H1 (cell line): Measurements from ENCODE around the gene PRAMEF15. TPM values are rescaled to one million over a fixed set of nuclear protein-coding genes. Genes with fewer than 3 reads are reported as not detected.
A peak's percentile ranks its signal among the peaks of the same experiment; 100 is the strongest.
"Not testable (repeated sequence)": the region's sequence is repeated elsewhere in the genome, so short reads cannot be mapped to it uniquely, and the experiment has no call there.

ENCODE experiments used
- CTCF ChIA-PET: fragments of 300-600 bp; sonication (Branson Sonifier 250); formaldehyde crosslinking; loops from one replicate; lab custom pipeline; 2021; ENCODE audit not compliant: partially characterized antibody; lab: Charles Lee
- POLR2A ChIA-PET: fragments of 300-600 bp; sonication (Branson Sonifier 250); formaldehyde crosslinking; loops from one replicate; lab custom pipeline; 2021; ENCODE audit warnings: inconsistent platforms; ENCODE audit not compliant: partially characterized antibody; lab: Charles Lee
- DNase-seq, 2 experiments: peaks; one replicate each; pipeline versions ENCODE4 v3.0.0 to v3.0.0-alpha.2; 2010 to 2022; ENCODE audit warnings: low spot score in 2 of 2, low read depth in 1 of 2, mixed read lengths in 1 of 2
- FAIRE-seq: peaks from 2 replicates; lab custom pipeline; 2011; peaks lifted over from hg19 to GRCh38; lab: Jason Lieb, UNC
- H2AFZ ChIP-seq: 2 replicates; pipeline ENCODE4 v1.8.1; 2012; ENCODE audit warnings: low read length, inconsistent platforms
- H2AK5ac ChIP-seq: 2 replicates; pipeline ENCODE4 v1.6.1; 2013; ENCODE audit warnings: low read depth, low read length
- H2BK120ac ChIP-seq: replicated peaks from 2 replicates; pipeline ENCODE3; 2013; ENCODE audit warnings: low read depth, low read length, inconsistent platforms
- H2BK12ac ChIP-seq: 2 replicates; pipeline ENCODE4 v1.6.1; 2013; ENCODE audit warnings: low read depth, low read length
- H2BK15ac ChIP-seq: 2 replicates; pipeline ENCODE4 v1.6.1; 2013; ENCODE audit warnings: low read length
- H2BK20ac ChIP-seq: 2 replicates; pipeline ENCODE4 v1.6.1; 2013; ENCODE audit warnings: low read length
- H2BK5ac ChIP-seq: 2 replicates; pipeline ENCODE4 v1.6.1; 2013; ENCODE audit warnings: low read depth, low read length
- H3K14ac ChIP-seq: 2 replicates; pipeline ENCODE4 v1.6.1; 2013; ENCODE audit warnings: inconsistent platforms; ENCODE audit not compliant: insufficient read length
- H3K18ac ChIP-seq: 2 replicates; pipeline ENCODE4 v1.6.1; 2013; ENCODE audit warnings: low read length; ENCODE audit errors: extremely low read depth
- H3K23ac ChIP-seq: 2 replicates; pipeline ENCODE4 v1.6.1; 2013; ENCODE audit warnings: inconsistent platforms; ENCODE audit not compliant: insufficient read length
- H3K23me2 ChIP-seq: 2 replicates; pipeline ENCODE4 v1.6.1; 2013; ENCODE audit warnings: low read depth, low read length
- H3K27ac ChIP-seq: 2 replicates; pipeline ENCODE4 v1.6.1; 2011; ENCODE audit warnings: low read depth, low read length, inconsistent platforms
- H3K27me3 ChIP-seq, 4 experiments: replicated peaks in 1 of 4; 1 replicate in 1 of 4; 2 replicates in 3 of 4; pipeline versions ENCODE4 v1.6.1 to v1.8.1; 2011 to 2013; ENCODE audit warnings: low read length in 3 of 4, mild to moderate bottlenecking in 3 of 4, inconsistent platforms in 2 of 4, mixed read lengths in 2 of 4, moderate library complexity in 1 of 4; ENCODE audit not compliant: control insufficient read depth in 3 of 4, insufficient read depth in 3 of 4; ENCODE audit errors: extremely low read depth in 1 of 4
- H3K36me3 ChIP-seq, 4 experiments: 2 replicates each; pipeline versions ENCODE4 v1.6.1 to v1.8.1; 2011 to 2013; ENCODE audit warnings: mild to moderate bottlenecking in 4 of 4, low read length in 3 of 4, moderate library complexity in 2 of 4, control low read depth in 1 of 4, inconsistent platforms in 1 of 4; ENCODE audit not compliant: insufficient read depth in 4 of 4, control insufficient read depth in 2 of 4
- H3K4ac ChIP-seq: replicated peaks from 2 replicates; pipeline ENCODE3; 2013; ENCODE audit warnings: low read length, low read depth, mixed read lengths, inconsistent platforms; ENCODE audit not compliant: insufficient read length
- H3K4me1 ChIP-seq, 4 experiments: replicated peaks in 1 of 4; 1 replicate in 1 of 4; 2 replicates in 3 of 4; pipeline versions ENCODE4 v1.6.1 to v1.8.1; 2011 to 2013; ENCODE audit warnings: low read length in 3 of 4, inconsistent platforms in 2 of 4, mixed read lengths in 1 of 4; ENCODE audit not compliant: insufficient read depth in 4 of 4, control insufficient read depth in 3 of 4
- H3K4me2 ChIP-seq, 2 experiments: 2 replicates each; pipeline versions ENCODE4 v1.6.1 to v1.8.1; 2011 to 2013; ENCODE audit warnings: low read depth in 2 of 2, low read length in 2 of 2, control low read depth in 1 of 2, inconsistent platforms in 1 of 2, mild to moderate bottlenecking in 1 of 2; ENCODE audit not compliant: insufficient read depth in 1 of 2
- H3K4me3 ChIP-seq, 4 experiments: fragments of 200-600, 300-600 bp in 1 of 4; sonication (generic), shearing (Covaris generic), sonication (Bioruptor Twin) in 1 of 4; 2 replicates each; pipeline versions ENCODE4 v1.5.1 to v1.8.1; 2011 to 2016; ENCODE audit warnings: low read length in 4 of 4, low read depth in 3 of 4, control low read depth in 2 of 4, inconsistent platforms in 2 of 4, mild to moderate bottlenecking in 2 of 4, mixed read lengths in 1 of 4, moderate library complexity in 1 of 4; ENCODE audit not compliant: insufficient read depth in 2 of 4; ENCODE audit errors: extremely low read depth in 1 of 4
- H3K56ac ChIP-seq: replicated peaks from 2 replicates; pipeline ENCODE3; 2013; ENCODE audit warnings: low read depth, mild to moderate bottlenecking, mixed read lengths, low read length, inconsistent platforms; ENCODE audit not compliant: insufficient read length
- H3K79me1 ChIP-seq: 2 replicates; pipeline ENCODE4 v1.6.1; 2013; ENCODE audit warnings: low read depth, low read length, control low read depth
- H3K79me2 ChIP-seq, 2 experiments: 2 replicates each; pipeline versions ENCODE4 v1.6.1 to v1.8.1; 2012 to 2013; ENCODE audit warnings: low read length in 2 of 2, mild to moderate bottlenecking in 2 of 2, inconsistent platforms in 1 of 2; ENCODE audit not compliant: insufficient read depth in 2 of 2, control insufficient read depth in 1 of 2
- H3K9ac ChIP-seq, 4 experiments: replicated peaks in 1 of 4; 1 replicate in 1 of 4; 2 replicates in 3 of 4; pipeline versions ENCODE4 v1.6.1 to v1.8.1; 2011 to 2013; ENCODE audit warnings: low read depth in 3 of 4, low read length in 3 of 4, control low read depth in 2 of 4, mild to moderate bottlenecking in 2 of 4, moderate library complexity in 2 of 4, inconsistent platforms in 1 of 4; ENCODE audit errors: extremely low read depth in 1 of 4
- H3K9me3 ChIP-seq, 2 experiments: 2 replicates each; pipeline versions ENCODE4 v1.6.1 to v1.8.1; 2012 to 2013; ENCODE audit warnings: mild to moderate bottlenecking in 2 of 2, moderate library complexity in 2 of 2, control low read depth in 1 of 2, inconsistent platforms in 1 of 2, low read depth in 1 of 2, low read length in 1 of 2, mixed read lengths in 1 of 2; ENCODE audit not compliant: insufficient read depth in 2 of 2
- H4K20me1 ChIP-seq, 2 experiments: replicated peaks in 1 of 2; 2 replicates each; pipeline versions ENCODE3 to v1.8.1; 2011 to 2013; ENCODE audit warnings: inconsistent platforms in 2 of 2, low read length in 2 of 2, mild to moderate bottlenecking in 1 of 2; ENCODE audit not compliant: insufficient read depth in 2 of 2, control insufficient read depth in 1 of 2
- H4K5ac ChIP-seq: 2 replicates; pipeline ENCODE4 v1.6.1; 2013; ENCODE audit warnings: low read length, low read depth, mixed read lengths, inconsistent platforms; ENCODE audit not compliant: insufficient read length
- H4K8ac ChIP-seq: 2 replicates; pipeline ENCODE4 v1.8.0; 2013; ENCODE audit warnings: mild to moderate bottlenecking, moderate library complexity, low read length, inconsistent platforms; ENCODE audit not compliant: insufficient read depth; ENCODE audit errors: extremely low read depth
- H4K91ac ChIP-seq: replicated peaks from 2 replicates; pipeline ENCODE3; 2013; ENCODE audit warnings: low read length, mixed read lengths, inconsistent platforms; ENCODE audit not compliant: insufficient read length
- CTCF ChIP-seq, 3 experiments: IDR thresholded peaks; 1 replicate in 2 of 3; 2 replicates in 1 of 3; pipeline versions ENCODE4 v1.5.1 to v1.6.1; 2011; ENCODE audit warnings: low read length in 3 of 3, mild to moderate bottlenecking in 3 of 3, inconsistent platforms in 2 of 3, low read depth in 1 of 3, moderate library complexity in 1 of 3; ENCODE audit not compliant: insufficient read depth in 1 of 3; ENCODE audit errors: control extremely low read depth in 1 of 3
- RAD21 ChIP-seq, 2 experiments: IDR thresholded peaks in 1 of 2; conservative IDR thresholded peaks in 1 of 2; 2 replicates each; pipeline ENCODE4 v1.6.1; 2011; ENCODE audit warnings: low read depth in 2 of 2, low read length in 2 of 2, improper control_type of control experiment in 1 of 2, inconsistent platforms in 1 of 2, mild to moderate bottlenecking in 1 of 2, moderate library complexity in 1 of 2
- WGBS, 2 experiments: shearing (Covaris generic) in 1 of 2; methylation state at CpG; one replicate each; pipeline versions ENCODE4 v1.1.6 to v1.1.7; 2013 to 2015; ENCODE audit warnings: low lambda C conversion rate in 2 of 2, mixed read lengths in 2 of 2, inconsistent platforms in 1 of 2, low coverage in 1 of 2, missing lambda C conversion rate in 1 of 2; ENCODE audit not compliant: insufficient replicate concordance in 2 of 2, insufficient coverage in 1 of 2, insufficient read length in 1 of 2; ENCODE audit errors: extremely low coverage in 1 of 2, missing lambda C conversion rate in 1 of 2; 5-methylcytosine and 5-hydroxymethylcytosine counted together
- polyA plus RNA-seq, 7 experiments: library from polyadenylated mRNA; depleted of rRNA in 3 of 7; stranded (reverse) in 5 of 7; unstranded in 2 of 7; fragments of >200 nt in 5 of 7; fragments of 200-250 nt in 2 of 7; gene quantifications; 1 replicate in 5 of 7; 2 replicates in 1 of 7; 4 replicates in 1 of 7; pipeline versions ENCODE4 v1.2.1 to v1.2.3, GENCODE V29; 2011 to 2013; ENCODE audit warnings: missing spikeins in 2 of 7, mixed read lengths in 2 of 7
- total RNA-seq: library from RNA; stranded (reverse); fragmentation: NEBNext Ultra II Directional; extraction: Animal tissue kit (Norgen Biotek cat#: 25700); gene quantifications from 2 replicates; pipeline ENCODE4 v1.2.1, GENCODE V29; 2021

Gene PRAMEF15
- total and polyA plus RNA-seq, 2 of the 8 experiments (the other 6 are each of a cell fraction or from before 2014, with no cell fraction given) = not detected

DNA sequence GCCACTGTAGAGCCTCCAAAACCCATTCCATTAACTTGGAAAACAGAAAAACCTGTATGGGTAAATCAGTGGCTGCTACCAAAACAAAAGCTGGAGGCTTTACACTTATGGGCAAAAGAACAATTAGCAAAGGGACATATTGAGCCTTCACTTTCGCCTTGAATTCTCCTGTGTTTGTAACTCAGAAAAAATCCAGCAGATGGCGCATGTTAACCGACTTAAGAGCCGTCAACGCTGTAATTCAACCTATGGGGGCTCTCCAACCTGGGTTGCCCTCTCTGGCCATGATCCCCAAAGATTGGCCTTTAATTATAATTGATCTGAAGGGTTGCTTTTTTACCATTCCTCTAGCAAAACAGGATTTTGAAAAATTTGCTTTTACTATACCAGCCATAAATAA lies 41.4 kb downstream of the PRAMEF15 start:
- FAIRE-seq, H4K91ac ChIP-seq, H3K23me2 ChIP-seq, H3K4me3 ChIP-seq, H3K79me1 ChIP-seq, CTCF ChIA-PET, H2BK20ac ChIP-seq, H3K4ac ChIP-seq, H3K23ac ChIP-seq, H3K4me2 ChIP-seq, H3K56ac ChIP-seq, H4K8ac ChIP-seq, H2BK5ac ChIP-seq, H2BK12ac ChIP-seq, POLR2A ChIA-PET, H3K27ac ChIP-seq, H3K27me3 ChIP-seq, H3K14ac ChIP-seq, H3K79me2 ChIP-seq, H4K5ac ChIP-seq, H3K36me3 ChIP-seq, H3K9ac ChIP-seq, H4K20me1 ChIP-seq, H3K9me3 ChIP-seq, H2AK5ac ChIP-seq, H2BK15ac ChIP-seq, H2BK120ac ChIP-seq, H3K18ac ChIP-seq, H3K4me1 ChIP-seq, H2AFZ ChIP-seq: not testable (repeated sequence)
- peak; percentile 5 to 48 for DNase-seq
- WGBS, 2 experiments = 5% methylated on average over 5 of the region's 5 CpGs; no CpG with 5 or more reads in 1 of the 2 experiments
- TF ChIP-seq RAD21 (IDR thresholded peaks at IDR 0.05 in 1 of 2, conservative IDR thresholded peaks at IDR 0.05 in 1 of 2; ENCODE audit: low read depth in 2 of 2, low read length in 2 of 2) = peak; percentile 66 to 74
- peak in 2 of 3 experiments; percentile 31 to 66; a peak in 3 of 4 replicates for TF ChIP-seq CTCF (IDR thresholded peaks at IDR 0.05; ENCODE audit: control extremely low read depth in 1 of 3, insufficient read depth in 1 of 3, low read depth in 1 of 3, low read length in 3 of 3)
